K562 (cell line): Measurements from ENCODE around the gene THOC5. TPM values are rescaled to one million over a fixed set of nuclear protein-coding genes. Genes with fewer than 3 reads are reported as not detected.

Experiments
- ATAC-seq: fragments of 200-7000 bp; cut with Tn5 transposase; 3 replicates; pipeline ENCODE4 v1.9.1; 2020; ENCODE audit warnings: moderate library complexity
- BruUV-seq: library from RNA; stranded (reverse); fragments of 400-500 nt; replicated peaks from 2 replicates; lab custom pipeline; 2021; lab: Mats Ljungman, UMichigan
- CTCF ChIA-PET: fragments of 300-600 bp; formaldehyde crosslinking; extraction: SDS; loops from one replicate; lab custom pipeline; 2021; ENCODE audit warnings: low intra/inter-chr PET ratio; lab: Yijun Ruan, JAX
- POLR2A ChIA-PET: fragments of 300-600, 350-650 bp; sonication (Branson Sonifier 250); formaldehyde crosslinking; extraction: SDS; loops from one replicate; lab custom pipeline; 2021; ENCODE audit warnings: antibody characterized with exemption, inconsistent platforms; lab: Yijun Ruan, JAX
- DNase-seq, 4 experiments: peaks; one replicate each; pipeline versions ENCODE4 v3.0.0 to v3.0.0-alpha.2; 2011 to 2018; ENCODE audit warnings: low spot score in 3 of 4, mixed read lengths in 3 of 4; ENCODE audit errors: extremely low read depth in 1 of 4
- FAIRE-seq: peaks from 2 replicates; lab custom pipeline; 2011; peaks lifted over from hg19 to GRCh38; lab: Jason Lieb, UNC
- H2AFZ ChIP-seq: 2 replicates; pipeline ENCODE4 v1.6.0; 2011; ENCODE audit warnings: low read depth, low read length, control low read depth, inconsistent platforms
- H3K27ac ChIP-seq: fragments of 200-600 bp; 3 replicates; pipeline ENCODE4 v1.8.0; 2011; ENCODE audit warnings: low read depth, mild to moderate bottlenecking, control low read depth, inconsistent platforms, low read length, moderate library complexity, mixed read lengths; ENCODE audit errors: extremely low read depth
- H3K27me3 ChIP-seq, 2 experiments: fragments of 300-600 bp in 1 of 2; 2 replicates in 1 of 2; 3 replicates in 1 of 2; pipeline versions ENCODE4 v1.6.0 to v1.8.0; 2011; ENCODE audit warnings: inconsistent platforms in 2 of 2, low read length in 2 of 2, mild to moderate bottlenecking in 1 of 2, mixed read lengths in 1 of 2, moderate library complexity in 1 of 2; ENCODE audit not compliant: control insufficient read depth in 2 of 2, insufficient read depth in 2 of 2
- H3K36me3 ChIP-seq: fragments of 300-600 bp; 3 replicates; pipeline ENCODE4 v1.8.0; 2011; ENCODE audit warnings: mild to moderate bottlenecking, low read length, inconsistent platforms; ENCODE audit not compliant: control insufficient read depth, insufficient read depth
- H3K4me1 ChIP-seq, 2 experiments: fragments of 200-600 bp in 1 of 2; replicated peaks in 1 of 2; 2 replicates in 1 of 2; 3 replicates in 1 of 2; pipeline versions ENCODE4 v1.5.1 to v1.8.0; 2011; ENCODE audit warnings: inconsistent platforms in 2 of 2, low read length in 2 of 2, mild to moderate bottlenecking in 1 of 2, mixed read lengths in 1 of 2, moderate library complexity in 1 of 2; ENCODE audit not compliant: control insufficient read depth in 2 of 2, insufficient read depth in 2 of 2
- H3K4me2 ChIP-seq: 2 replicates; pipeline ENCODE4 v1.6.1; 2011; ENCODE audit warnings: low read length, control low read depth, inconsistent platforms, mixed read lengths; ENCODE audit not compliant: insufficient read depth
- H3K4me3 ChIP-seq: fragments of 200-600 bp; sonication (generic), shearing (Covaris generic); 2 replicates; pipeline ENCODE4 v1.5.1; 2016; ENCODE audit warnings: control low read depth, inconsistent platforms
- H3K79me2 ChIP-seq: fragments of 200-600 bp; 3 replicates; pipeline ENCODE4 v1.8.0; 2011; ENCODE audit warnings: low read length, inconsistent platforms; ENCODE audit not compliant: control insufficient read depth, insufficient read depth
- H3K9ac ChIP-seq, 2 experiments: 2 replicates each; pipeline versions ENCODE4 v1.6.0 to v1.6.1; 2011; ENCODE audit warnings: low read depth in 2 of 2, low read length in 2 of 2, control low read depth in 1 of 2, inconsistent platforms in 1 of 2, mild to moderate bottlenecking in 1 of 2, mixed read lengths in 1 of 2; ENCODE audit not compliant: insufficient read depth in 1 of 2
- H3K9me1 ChIP-seq: one replicate; pipeline ENCODE4 v1.6.0; 2011; ENCODE audit warnings: inconsistent platforms, mild to moderate bottlenecking, low read length, moderate library complexity; ENCODE audit not compliant: control insufficient read depth, insufficient read depth
- H3K9me3 ChIP-seq: replicated peaks from 2 replicates; pipeline ENCODE4 v1.5.1; 2011; ENCODE audit warnings: low read depth, low read length, inconsistent platforms; ENCODE audit not compliant: control insufficient read depth, insufficient read depth
- H4K20me1 ChIP-seq: replicated peaks from 2 replicates; pipeline ENCODE4 v1.6.1; 2011; ENCODE audit warnings: low read length, inconsistent platforms, mixed read lengths; ENCODE audit not compliant: control insufficient read depth, insufficient read depth
- ARHGAP35 ChIP-seq: fragments of 450-650 bp; IDR thresholded peaks from 2 replicates; pipeline ENCODE4 v1.6.1; 2018; ENCODE audit not compliant: partially characterized antibody
- BRCA1 ChIP-seq, 2 experiments: fragments of 450-650 bp in 1 of 2; sonication (generic) in 1 of 2; formaldehyde crosslinking in 1 of 2; IDR thresholded peaks; 2 replicates each; pipeline versions ENCODE4 v1.5.0 to v1.6.1; 2017 to 2020; ENCODE audit warnings: mild to moderate bottlenecking in 1 of 2, missing genetic modification reagents in 1 of 2
- ETV6 ChIP-seq, 3 experiments: fragments of 150-350 bp in 1 of 3; sonication (generic) in 1 of 3; formaldehyde crosslinking in 1 of 3; IDR thresholded peaks; 2 replicates each; pipeline versions ENCODE4 v1.6.1 to v1.8.0; 2014 to 2022; ENCODE audit warnings: borderline replicate concordance in 2 of 3, low read depth in 2 of 3, antibody characterized with exemption in 1 of 3, low read length in 1 of 3, mild to moderate bottlenecking in 1 of 3, missing genetic modification reagents in 1 of 3
- HSF4 ChIP-seq: fragments of 250-450 bp; sonication (Bioruptor Pico); IDR thresholded peaks from 2 replicates; pipeline ENCODE4 v2.1.2; 2022; ENCODE audit warnings: mild to moderate bottlenecking, moderate library complexity, borderline replicate concordance
- ID3 ChIP-seq, 2 experiments: fragments of 250-450 bp in 1 of 2; fragments of 450-650 bp in 1 of 2; sonication (Bioruptor Pico) in 1 of 2; IDR thresholded peaks; 2 replicates each; pipeline versions ENCODE4 v1.6.1 to v1.8.0; 2016 to 2021; ENCODE audit warnings: mild to moderate bottlenecking in 2 of 2, moderate library complexity in 2 of 2, missing compliant biosample characterization in 1 of 2, missing genetic modification characterization in 1 of 2
- MCM3 ChIP-seq: fragments of 450-650 bp; IDR thresholded peaks from 2 replicates; pipeline ENCODE4 v1.6.1; 2016
- NFE2L1 ChIP-seq: fragments of 450-650 bp; IDR thresholded peaks from 2 replicates; pipeline ENCODE4 v1.6.1; 2016; ENCODE audit warnings: missing genetic modification characterization, low read depth, mild to moderate bottlenecking, missing compliant biosample characterization, moderate library complexity, borderline replicate concordance
- POLR3G ChIP-seq: IDR thresholded peaks from 2 replicates; pipeline ENCODE4 v1.6.1; 2011; ENCODE audit not compliant: insufficient read length, insufficient replicate concordance; ENCODE audit errors: extremely low read depth
- RBBP5 ChIP-seq: fragments of 200-600 bp; sonication (generic); IDR thresholded peaks from 2 replicates; pipeline ENCODE4 v1.6.1; 2012; ENCODE audit warnings: borderline replicate concordance, mild to moderate bottlenecking, low read length, control low read depth, inconsistent platforms; ENCODE audit not compliant: insufficient read depth, poor library complexity, severe bottlenecking
- RFX7 ChIP-seq: fragments of 250-450 bp; sonication (Bioruptor Pico); IDR thresholded peaks from 2 replicates; pipeline ENCODE4 v1.5.1; 2021; ENCODE audit warnings: mild to moderate bottlenecking
- SIN3A ChIP-seq, 2 experiments: fragments of 150-350 bp in 1 of 2; IDR thresholded peaks; 2 replicates each; pipeline ENCODE4 v1.6.1; 2011 to 2016; ENCODE audit warnings: borderline replicate concordance in 2 of 2, low read depth in 2 of 2, low read length in 2 of 2, mild to moderate bottlenecking in 2 of 2, moderate library complexity in 2 of 2; ENCODE audit not compliant: control insufficient read depth in 1 of 2
- SIX5 ChIP-seq, 2 experiments: IDR thresholded peaks; 2 replicates each; pipeline ENCODE4 v1.6.1; 2011; ENCODE audit warnings: low read length in 2 of 2, borderline replicate concordance in 1 of 2, low read depth in 1 of 2, mild to moderate bottlenecking in 1 of 2, moderate library complexity in 1 of 2; ENCODE audit not compliant: insufficient read depth in 1 of 2
- TRIM25 ChIP-seq: fragments of 450-650 bp; IDR thresholded peaks from 2 replicates; pipeline ENCODE4 v1.7.0; 2016; ENCODE audit warnings: borderline replicate concordance
- ZHX1 ChIP-seq: fragments of 150-350 bp; conservative IDR thresholded peaks from 2 replicates; pipeline ENCODE4 v1.6.1; 2014; ENCODE audit warnings: low read length
- WGBS: fragments of 100-300 bp; shearing (Covaris generic); methylation state at CpG from one replicate; pipeline ENCODE4 v1.1.6; 2016; ENCODE audit warnings: low coverage, mixed read lengths; ENCODE audit not compliant: insufficient coverage; ENCODE audit errors: missing lambda C conversion rate; 5-methylcytosine and 5-hydroxymethylcytosine counted together
- in situ Hi-C: fragments of 300-500 bp; cut with MboI; formaldehyde crosslinking; loops from 4 replicates; pipeline ENCODE4 v1.15.0; 2018; ENCODE audit warnings: inconsistent platforms, mixed read lengths
- intact Hi-C: fragments of 100-400 bp; cut with micrococcal nuclease; formaldehyde crosslinking; loops from 2 replicates; pipeline ENCODE4 v1.14.2; 2022
- polyA plus RNA-seq, 8 experiments: library from polyadenylated mRNA; depleted of rRNA in 4 of 8; stranded (reverse) in 5 of 8; unstranded in 3 of 8; fragments of >200 nt; fragmentation: Nextera tagmentation in 2 of 8; fragmentation: Illumina TruSeq in 1 of 8; extraction: Ambion mirVana in 2 of 8; extraction: Trizol in 1 of 8; gene quantifications; 2 replicates each; pipeline versions ENCODE4 v1.2.1 to v1.2.3, GENCODE V29; 2011 to 2014; ENCODE audit warnings: inconsistent platforms in 1 of 8, missing spikeins in 1 of 8
- total RNA-seq, 7 experiments: library from RNA; depleted of rRNA in 6 of 7; stranded (reverse); fragments of >200 nt in 6 of 7; fragmentation: Illumina TruSeq in 2 of 7; extraction: Trizol in 2 of 7; gene quantifications; 2 replicates each; pipeline versions ENCODE4 v1.2.1 to v1.2.3, GENCODE V29; 2011 to 2021; ENCODE audit warnings: low replicate concordance in 1 of 7

Gene THOC5
- total and polyA plus RNA-seq, 9 of the 15 experiments (the other 6 are each of a cell fraction or from before 2014, with no cell fraction given) = 45.3 to 96.5 (median 51.4) TPM

- TF ChIP-seq ID3 (CRISPR knock-in tag; IDR thresholded peaks at IDR 0.05) (no peak), ID3 (tag; IDR thresholded peaks at IDR 0.05) (no peak)
Observed at GRCh38 chr22:29499852-29500251, 53.7 kb downstream of the THOC5 start (continued).

GRCh38 chr22:29493636-29494035, 59.9 kb downstream of the THOC5 start:
- ATAC-seq (no peak), FAIRE-seq (no peak)
- no peak overlapping the region for H2AFZ ChIP-seq

More at GRCh38 chr22:29493636-29494035, 59.9 kb downstream of the THOC5 start:
- TF ChIP-seq RBBP5 = no peak
- TF ChIP-seq BRCA1 (IDR thresholded peaks at IDR 0.05) = no peak
- no peak for TF ChIP-seq BRCA1 (CRISPR knock-in tag; IDR thresholded peaks at IDR 0.05)
- no peak for TF ChIP-seq ZHX1
- no peak for TF ChIP-seq NFE2L1 (tag)
- no peak for TF ChIP-seq ARHGAP35
- no peak for TF ChIP-seq RFX7 (CRISPR knock-in tag)
- TF ChIP-seq TRIM25 = no peak
- TF ChIP-seq MCM3 = no peak
- TF ChIP-seq HSF4 (CRISPR knock-in tag) = no peak
- no peak for TF ChIP-seq SIN3A (IDR thresholded peaks at IDR 0.05; ENCODE audit: borderline replicate concordance in 2 of 2, control insufficient read depth in 1 of 2, low read depth in 2 of 2, low read length in 2 of 2)
- TF ChIP-seq POLR3G = no peak
- no peak for TF ChIP-seq ETV6 (IDR thresholded peaks at IDR 0.05; ENCODE audit: borderline replicate concordance in 1 of 2, low read depth in 2 of 2, low read length in 1 of 2)
- no peak for TF ChIP-seq ETV6 (CRISPR knock-in tag; IDR thresholded peaks at IDR 0.05; ENCODE audit: borderline replicate concordance)
- no peak for TF ChIP-seq SIX5 (IDR thresholded peaks at IDR 0.05; ENCODE audit: borderline replicate concordance in 1 of 2, insufficient read depth in 1 of 2, low read depth in 1 of 2, low read length in 2 of 2)
- TF ChIP-seq, all 486 proteins: peak for 0
- Histone ChIP-seq H3K27ac (no peak overlapping the region), H3K79me2 (no peaks in the 10 kb centered on the region), H4K20me1 (no peaks in the 10 kb centered on the region), H3K4me1 (no peaks in the 10 kb centered on the region), H3K9ac (no peak overlapping the region), H3K4me2 (no peak overlapping the region), H3K4me3 (no peak overlapping the region), H3K27me3 (no peaks in the 10 kb centered on the region), H3K36me3 (peaks cover under 1% of the 10 kb centered on the region; the same call in 1 of the 3 replicates), H3K9me1 (no peaks in the 10 kb centered on the region), H3K9me3 (no peaks in the 10 kb centered on the region)
- BruUV-seq = no TSS peak
- in situ Hi-C loops = no loop called here
- ChIA-PET CTCF (no interaction called here), POLR2A (no interaction called here)
- 67% methylated on average over 1 of the region's 1 CpG for WGBS
- intact Hi-C loops = no loop called here
- no peak for DNase-seq
